Measurements from ENCODE around the gene CCDC8. TPM values are rescaled to one million over a fixed set of nuclear protein-coding genes. Genes with fewer than 3 reads are reported as not detected.

CCDC8 gene
- total RNA-seq, 4 donors from 2014 or later, result 2.8 to 7.3 (median 5.0) TPM

GRCh38 chr19:46409191-46409590 is 4.2 kb downstream of the CCDC8 start:
- Histone ChIP-seq H3K4me3 (no peak overlapping the region), H3K9me3 (no peaks in the 10 kb centered on the region), H3K27ac (peak overlapping the region in 1 of 4 donors; percentile 34), H3K36me3 (no peaks in the 10 kb centered on the region), H3K4me1 (peaks cover 0 to 66% (median 25%) of the 10 kb centered on the region in 4 donors), H3K27me3 (peaks cover 0 to 86% of the 10 kb centered on the region in 2 donors)
- DNase-seq (ENCODE audit: low spot score in 2 of 2), result no peak
- TF ChIP-seq CTCF (IDR thresholded peaks at IDR 0.05) (no peak), POLR2A (IDR thresholded peaks at IDR 0.05) (no peak), EP300 (IDR thresholded peaks at IDR 0.05) (no peak)
- 59 to 71% methylated on average over 3 of the region's 3 CpGs for WGBS, 2 donors

DNA sequence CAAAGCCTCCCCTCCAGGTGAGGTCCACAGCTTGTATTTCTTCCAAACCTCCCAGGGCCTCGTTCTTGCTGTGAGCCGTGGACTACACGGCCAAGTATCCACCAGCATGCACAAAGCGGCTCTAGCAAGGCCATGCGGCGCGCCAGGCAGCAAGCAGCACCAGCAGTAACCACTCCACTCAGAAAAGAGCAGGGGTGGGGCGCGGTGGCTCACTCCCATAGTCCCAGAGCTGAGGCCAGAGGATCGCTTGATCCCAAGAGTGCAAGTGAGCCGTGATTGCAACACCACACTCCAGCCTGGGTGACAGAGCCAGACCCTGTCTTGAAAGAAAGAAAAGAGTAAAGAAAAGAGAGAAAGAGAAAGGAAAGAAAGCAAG is 4.7 kb downstream of the CCDC8 start:
- Histone ChIP-seq H3K27ac (peak overlapping the region in 2 of 4 donors; percentile 21 to 70), H3K9me3 (no peaks in the 10 kb centered on the region), H3K36me3 (no peaks in the 10 kb centered on the region), H3K4me3 (peak overlapping the region in 2 of 4 donors; percentile 7 to 8), H3K27me3 (peaks cover 0 to 86% of the 10 kb centered on the region in 2 donors), H3K4me1 (peaks cover 0 to 70% (median 26%) of the 10 kb centered on the region in 4 donors)
- DNase-seq (ENCODE audit: low spot score in 2 of 2), result peak in 1 of 2 donors; percentile 25
- WGBS, 2 donors, result 4 to 6% methylated on average over 11 of the region's 11 CpGs
- TF ChIP-seq EP300 (IDR thresholded peaks at IDR 0.05) (no peak), POLR2A (IDR thresholded peaks at IDR 0.05) (no peak), CTCF (IDR thresholded peaks at IDR 0.05) (no peak)

DNA sequence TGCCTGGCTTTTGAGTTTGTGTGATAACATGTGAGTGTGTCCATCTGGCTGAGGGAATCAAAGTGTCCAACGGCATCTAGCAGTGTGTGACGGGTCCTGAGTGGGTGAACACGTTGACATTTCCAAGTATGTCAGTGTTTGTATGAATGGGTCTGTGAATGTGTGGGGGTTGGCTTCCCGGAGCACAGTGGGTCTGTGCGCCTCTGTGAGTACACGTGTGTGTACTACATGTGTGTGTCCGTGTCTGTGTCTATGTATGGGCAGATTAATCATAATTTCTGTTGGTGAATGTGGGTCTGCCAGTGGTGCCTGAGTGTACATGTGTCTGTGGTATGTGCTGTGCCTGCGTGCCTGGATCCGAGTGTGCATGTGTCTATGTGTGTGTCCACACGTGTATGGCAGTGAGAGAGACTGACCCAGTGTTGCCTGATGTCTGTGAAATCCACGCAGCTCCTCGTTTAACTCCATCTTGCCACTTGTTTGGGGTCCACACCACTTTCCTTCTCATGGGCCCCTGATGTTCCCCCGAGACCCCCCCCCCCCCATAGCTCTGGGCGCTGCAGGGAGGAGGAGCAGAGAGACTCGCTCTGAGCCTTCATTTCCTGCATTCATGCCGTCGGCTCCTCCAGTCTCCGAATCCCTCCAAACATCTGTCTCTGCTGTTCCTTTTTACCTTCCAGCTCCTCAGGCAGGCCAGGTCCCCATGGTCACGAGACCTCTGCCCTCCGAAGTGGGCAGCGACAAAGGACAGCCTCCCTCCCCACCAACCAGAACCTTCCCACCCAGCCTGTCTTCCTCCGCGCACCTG is 5.3 kb downstream of the CCDC8 start:
- Histone ChIP-seq H3K27me3 (peaks cover 0 to 85% of the 10 kb centered on the region in 2 donors), H3K36me3 (no peaks in the 10 kb centered on the region), H3K4me3 (peak overlapping the region in 1 of 4 donors; percentile 8), H3K9me3 (no peaks in the 10 kb centered on the region), H3K27ac (peak overlapping the region in 2 of 4 donors; percentile 21 to 70), H3K4me1 (peaks cover 0 to 68% (median 21%) of the 10 kb centered on the region in 4 donors)
- no peak for DNase-seq (ENCODE audit: low spot score in 2 of 2)
- TF ChIP-seq EP300 (IDR thresholded peaks at IDR 0.05) (no peak), POLR2A (IDR thresholded peaks at IDR 0.05) (no peak), CTCF (IDR thresholded peaks at IDR 0.05) (no peak)
- WGBS, 2 donors, result 19 to 20% methylated on average over 17 to 22 of the region's 23 CpGs

GRCh38 chr19:46406976-46407375 is 6.4 kb downstream of the CCDC8 start:
- no peak for DNase-seq (ENCODE audit: low spot score in 2 of 2)
- H3K4me1 ChIP-seq, result peaks cover 0 to 60% (median 13%) of the 10 kb centered on the region in 4 donors
- 4 to 7% methylated on average over 6 of the region's 6 CpGs for WGBS, 2 donors

More at GRCh38 chr19:46406976-46407375, 6.4 kb downstream of the CCDC8 start:
- Histone ChIP-seq H3K27me3 (peaks cover 0 to 82% of the 10 kb centered on the region in 2 donors), H3K9me3 (no peaks in the 10 kb centered on the region), H3K36me3 (no peaks in the 10 kb centered on the region), H3K27ac (no peak overlapping the region), H3K4me3 (no peak overlapping the region)
- TF ChIP-seq CTCF (IDR thresholded peaks at IDR 0.05), result no peak
- no peak for TF ChIP-seq POLR2A (IDR thresholded peaks at IDR 0.05)
- TF ChIP-seq EP300 (IDR thresholded peaks at IDR 0.05), result no peak

Data from tibial nerve (tissue), 4 donors.